ENCODE data around the gene AK4.
"Not testable (repeated sequence)": the region's sequence is repeated elsewhere in the genome, so short reads cannot be mapped to it uniquely, and the experiment has no call there.

Gene AK4

DNA sequence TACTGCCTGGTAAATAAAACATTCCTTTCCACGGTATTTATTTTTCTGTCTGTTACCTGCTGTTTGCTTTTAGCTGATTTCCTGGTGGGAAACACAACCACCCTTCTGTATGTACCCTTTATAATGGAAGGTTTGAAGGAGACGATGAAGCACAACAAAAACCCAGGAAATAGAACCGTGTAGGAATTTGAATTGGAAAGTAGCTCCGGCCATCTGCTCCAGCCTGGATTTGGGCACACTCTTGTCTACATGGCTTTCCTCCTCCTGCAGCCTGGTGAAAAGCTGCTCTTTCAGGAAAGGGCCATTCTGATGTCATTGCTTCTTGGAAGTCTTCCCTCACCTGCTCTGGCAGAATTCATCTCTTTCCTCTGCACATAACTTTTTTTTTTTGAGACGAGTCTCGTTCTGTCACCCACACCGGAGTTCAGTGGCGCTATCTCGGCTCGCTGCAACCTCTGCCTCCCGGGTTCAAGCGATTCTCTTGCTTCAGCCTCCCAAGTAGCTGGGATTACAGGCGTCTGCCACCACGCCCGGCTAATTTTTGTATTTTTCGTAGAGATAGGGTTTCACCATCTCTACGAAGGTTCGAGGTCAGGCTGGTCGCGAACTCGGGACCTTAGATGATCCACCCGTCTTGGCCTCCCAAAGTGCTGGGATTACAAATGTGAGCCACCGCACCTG, 2.7 kb downstream of the AK4 start:
- DNase-seq, result no peak

DNA sequence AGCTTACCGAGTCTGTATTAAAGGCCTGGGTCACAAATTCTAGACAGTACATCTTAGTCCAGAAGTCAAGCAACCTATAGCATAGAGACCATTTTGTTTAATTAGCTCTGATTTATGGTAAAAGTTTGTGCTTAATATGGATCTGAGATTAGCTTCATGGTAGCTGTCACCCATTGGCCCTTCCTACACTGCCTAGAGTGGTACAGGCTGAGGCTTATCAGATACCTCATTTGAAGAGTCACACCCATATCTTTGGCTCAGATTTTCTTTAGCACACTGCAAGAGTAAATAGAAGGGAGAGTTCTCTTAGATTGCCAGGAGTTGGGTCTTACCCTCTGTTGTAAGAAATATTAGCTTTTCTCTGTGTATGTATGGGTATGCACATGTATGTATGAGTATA, 3.6 kb downstream of the AK4 start:
- no peak for DNase-seq

DNA sequence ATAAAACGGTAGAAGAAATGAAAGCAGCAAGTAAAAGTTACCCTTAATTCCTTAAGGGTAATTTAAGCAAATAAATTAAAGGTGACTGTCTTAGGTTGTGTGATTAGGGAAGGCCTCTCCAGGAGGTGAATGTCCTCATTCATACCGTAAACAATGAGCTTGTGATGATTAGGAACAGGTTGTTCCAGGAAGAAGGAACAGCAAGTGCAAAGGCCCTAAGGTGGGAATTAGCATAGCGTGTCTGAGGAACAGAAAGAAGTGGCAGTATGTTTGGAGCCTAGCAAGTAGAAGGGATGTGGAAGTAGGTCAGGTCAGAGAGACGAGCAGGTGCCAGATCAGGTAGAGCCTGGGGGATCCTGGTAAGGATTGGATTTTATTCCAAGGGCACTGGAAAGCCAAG, 5.6 kb downstream of the AK4 start:
- DNase-seq, result no peak

DNA sequence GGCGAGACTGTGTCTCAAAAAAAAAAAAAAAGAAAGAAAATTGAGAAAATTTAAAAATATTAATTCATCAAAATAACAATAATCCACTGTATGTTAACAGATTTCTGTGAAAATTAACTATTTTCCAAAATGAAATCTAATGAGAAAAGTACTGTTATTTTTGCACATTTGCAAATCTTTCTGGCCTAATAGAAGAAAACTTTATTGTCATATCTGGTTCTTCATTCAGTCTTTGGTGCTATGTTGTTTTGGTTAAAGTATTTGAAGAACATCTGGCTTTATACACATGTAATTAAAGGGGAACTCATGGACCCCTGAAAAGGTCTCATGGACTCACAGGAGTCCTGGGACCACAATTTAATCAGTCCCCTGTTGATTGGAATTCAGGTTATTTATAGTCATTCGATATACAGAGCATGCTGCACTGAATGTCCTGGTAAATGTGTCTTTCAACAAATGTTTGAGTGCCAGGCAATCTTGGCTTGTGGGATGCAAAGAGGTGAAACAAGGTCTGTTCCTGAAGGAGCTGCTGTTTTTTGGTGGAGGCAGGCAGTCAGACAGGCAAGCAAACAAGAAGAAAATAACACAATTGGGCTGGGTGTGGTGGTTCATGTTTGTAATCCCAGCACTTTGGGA, 9.0 kb downstream of the AK4 start:
- DNase-seq, result no peak

DNA sequence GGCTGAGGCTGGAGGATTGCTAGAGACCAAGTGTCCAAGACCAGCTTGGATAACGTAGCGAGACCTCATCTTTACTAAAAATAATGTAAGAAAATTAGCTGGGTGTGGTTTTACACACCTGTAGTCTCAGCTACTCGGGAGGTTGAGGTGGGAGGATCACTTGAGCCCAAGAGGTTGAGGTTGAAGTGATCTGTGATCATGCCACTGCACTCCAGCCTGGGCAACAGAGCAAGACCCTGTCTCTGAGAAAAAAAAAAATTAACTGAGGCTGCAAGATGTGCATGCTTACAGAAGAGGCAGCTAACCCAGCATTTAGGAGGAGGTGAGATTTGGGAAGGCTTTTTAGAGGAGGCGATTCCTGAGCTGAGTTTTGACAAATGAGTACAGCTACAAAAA, 9.5 kb downstream of the AK4 start:
- no peak for DNase-seq

DNA sequence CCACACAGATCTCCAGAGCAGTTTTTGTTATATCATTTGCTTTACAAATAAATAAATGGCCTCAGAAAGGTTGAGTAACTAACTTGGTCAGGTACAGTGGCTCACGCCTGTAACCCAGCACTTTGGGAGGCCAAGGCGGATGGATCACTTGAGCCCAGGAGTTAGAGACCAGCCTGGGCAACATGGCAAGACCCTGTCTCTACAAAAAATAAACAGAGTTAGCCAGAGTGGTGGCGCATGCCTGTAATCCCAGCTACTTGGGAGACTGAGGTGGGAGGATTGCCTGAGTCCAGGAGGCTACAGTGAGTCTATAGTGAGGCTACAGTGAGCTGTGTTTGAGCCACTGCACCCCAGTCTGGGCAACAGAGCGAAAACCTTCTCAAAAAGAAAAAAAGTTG, 11.3 kb downstream of the AK4 start:
- not testable (repeated sequence) for DNase-seq

DNA sequence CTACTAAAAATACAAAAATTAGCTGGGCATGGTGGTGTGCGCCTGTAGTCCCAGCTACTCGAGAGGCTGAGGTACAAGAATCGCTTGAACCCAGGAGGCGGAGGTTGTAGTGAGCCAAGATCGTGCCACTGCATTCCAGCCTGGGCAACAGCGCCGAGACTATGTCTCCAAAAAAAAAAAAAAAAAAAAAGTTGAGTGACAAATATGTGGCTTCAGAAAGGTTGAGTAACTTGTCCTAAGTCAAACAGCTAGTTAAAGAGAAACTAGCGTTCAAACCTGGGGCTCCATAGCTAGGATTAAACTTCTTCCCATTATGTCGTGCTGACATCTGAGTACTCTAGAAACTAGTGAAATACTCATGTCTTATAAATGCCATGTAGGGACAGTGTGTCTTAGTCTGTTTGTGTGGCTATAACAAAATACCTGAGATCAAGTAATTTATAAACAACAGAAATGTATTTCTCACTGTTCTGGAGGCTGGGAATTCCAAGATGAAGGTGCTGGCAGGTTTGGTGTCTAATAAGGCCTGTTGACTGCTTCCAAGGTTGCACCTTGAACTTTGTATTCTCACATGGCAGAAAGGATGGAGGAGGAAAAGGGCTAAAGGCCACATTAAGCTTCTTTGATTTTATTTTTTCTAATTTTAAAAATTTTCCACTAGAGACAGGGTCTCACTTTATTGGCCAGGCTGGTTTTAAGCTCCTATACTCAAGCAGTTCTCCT, 12.0 kb downstream of the AK4 start:
- DNase-seq, result no peak

DNA sequence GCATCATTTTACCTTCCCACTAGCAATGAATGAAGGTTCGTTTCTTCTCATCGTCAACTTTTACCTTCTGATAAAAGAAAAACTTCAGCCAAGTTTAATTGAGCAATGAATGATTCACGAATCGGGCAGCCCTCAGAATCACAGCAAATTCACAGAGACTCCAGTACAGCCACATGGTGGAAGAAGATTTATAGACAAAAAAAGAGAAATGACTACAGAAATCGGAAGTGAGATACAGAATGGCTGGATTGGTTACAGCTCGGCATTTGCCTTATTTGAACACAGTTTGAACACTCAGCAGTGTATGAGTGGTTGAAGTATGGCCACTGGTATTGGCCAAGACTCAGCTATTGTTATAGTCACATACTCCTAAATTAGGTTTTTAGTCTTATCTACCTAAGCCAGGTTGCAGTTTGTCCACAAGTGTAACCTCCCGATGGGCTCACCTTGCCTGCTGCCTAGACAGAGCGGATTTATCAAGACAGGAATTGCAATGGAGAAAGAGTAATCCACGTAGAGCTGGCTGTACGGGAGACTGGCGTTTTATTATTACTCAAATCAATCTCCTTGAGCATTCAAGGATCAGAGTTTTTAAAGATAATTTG, 15.3 kb downstream of the AK4 start:
- no peak for DNase-seq

DNA sequence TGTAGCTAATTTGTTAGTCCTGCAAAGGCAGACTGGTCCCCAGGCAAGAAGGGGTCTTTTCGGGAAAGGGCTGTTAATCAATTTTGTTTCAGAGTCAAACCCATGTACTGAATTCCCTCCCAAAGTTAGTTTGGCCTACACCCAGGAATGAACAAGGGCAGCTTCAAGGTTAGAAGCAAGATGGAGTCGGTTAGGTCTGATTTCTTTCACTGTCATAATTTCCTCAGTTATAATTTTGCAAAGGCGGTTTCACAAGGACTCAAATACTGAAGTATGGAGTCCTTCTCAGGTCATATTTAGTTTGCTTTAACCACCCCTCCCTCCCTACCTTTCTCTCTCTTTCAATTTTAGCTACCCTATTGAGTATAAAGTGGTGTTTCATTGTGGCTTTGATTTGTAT, 16.1 kb downstream of the AK4 start:
- not testable (repeated sequence) for DNase-seq

DNA sequence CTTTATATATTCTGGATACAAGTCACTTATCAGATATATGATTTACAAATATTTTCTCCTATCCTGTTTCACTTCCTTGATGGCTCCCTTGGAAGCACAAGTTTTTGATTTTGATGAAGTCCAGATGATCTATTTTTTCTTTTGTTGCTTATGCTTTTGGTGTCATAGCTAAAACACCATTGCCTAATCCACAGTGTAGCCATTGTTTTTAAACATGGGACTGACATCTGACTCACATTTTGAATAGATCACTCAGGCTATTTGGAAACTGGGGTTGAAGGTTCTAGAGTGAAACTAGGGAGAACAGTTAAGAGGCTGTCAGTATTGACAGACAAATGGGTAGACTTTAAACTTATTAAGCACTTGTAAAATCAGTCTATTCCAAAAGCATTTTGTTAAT, 16.6 kb downstream of the AK4 start:
- no peak for DNase-seq

DNA sequence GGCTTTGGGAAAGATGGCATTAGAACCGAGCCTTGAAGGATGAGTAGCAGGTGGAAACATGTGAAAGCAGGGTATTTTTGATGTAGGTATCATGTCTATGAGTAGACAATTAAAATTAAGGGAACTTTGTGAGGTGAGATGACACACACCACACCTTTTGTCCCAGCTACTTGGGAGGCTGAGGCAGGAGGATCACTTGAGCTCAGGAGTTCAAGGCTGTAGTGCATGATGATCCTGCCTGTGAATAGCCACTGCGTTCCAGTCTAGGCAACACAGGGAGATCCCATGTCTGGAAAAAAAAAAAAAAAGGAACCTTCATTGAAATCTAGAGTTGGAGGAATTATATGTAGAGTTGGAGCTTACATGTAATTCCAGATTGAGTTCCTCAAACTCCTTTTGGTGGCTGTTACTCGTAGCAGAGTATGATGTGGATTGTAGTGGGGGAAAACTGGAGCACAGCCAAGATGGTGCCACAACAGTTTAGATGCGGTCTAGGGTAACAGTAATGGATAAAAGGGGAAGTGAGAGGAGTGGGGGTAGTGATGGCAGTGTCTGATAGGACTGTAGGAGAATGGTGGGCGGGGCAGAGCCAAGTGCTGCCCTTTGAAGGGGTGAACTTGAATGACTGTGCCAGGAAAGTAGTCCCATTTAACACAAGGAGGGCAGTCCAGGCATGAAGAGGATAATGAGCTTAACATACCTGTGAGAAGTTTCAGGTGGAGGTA, 17.4 kb downstream of the AK4 start:
- peak; percentile 15 to 76 for DNase-seq

DNA sequence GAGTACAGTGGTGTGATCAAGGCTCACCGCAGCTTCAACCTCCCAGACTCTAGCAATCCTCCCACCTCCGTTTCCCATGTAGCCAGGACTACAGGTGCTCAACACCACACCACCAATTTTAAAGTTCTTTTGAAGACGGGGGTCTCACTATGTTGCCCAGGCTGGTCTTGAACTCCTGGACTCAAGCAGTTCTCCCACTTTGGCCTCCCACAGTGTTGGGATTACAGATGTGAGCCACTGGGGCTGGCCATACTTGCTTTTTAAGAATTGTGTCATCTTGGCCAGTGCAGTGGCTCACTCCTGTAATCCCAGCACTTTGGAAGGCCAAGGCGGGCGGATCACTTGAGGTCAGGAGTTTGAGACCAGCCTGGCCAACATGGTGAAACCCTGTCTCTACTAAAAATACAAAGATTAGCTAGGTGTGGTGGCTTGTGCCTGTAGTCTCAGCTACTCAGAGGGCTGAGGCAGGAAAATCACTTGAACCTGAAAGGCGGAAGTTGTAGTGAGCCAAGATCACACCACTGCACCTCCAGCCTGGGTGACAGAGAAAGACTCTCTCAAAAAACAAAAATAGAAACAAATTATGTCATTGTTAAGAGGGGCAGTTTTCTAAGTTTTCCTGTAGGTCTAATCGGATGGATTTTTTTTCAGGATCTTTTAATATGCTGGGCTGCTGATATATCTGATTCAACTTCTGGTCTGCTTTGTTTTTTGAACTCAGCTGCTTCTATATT, 18.7 kb downstream of the AK4 start:
- DNase-seq, result no peak

DNA sequence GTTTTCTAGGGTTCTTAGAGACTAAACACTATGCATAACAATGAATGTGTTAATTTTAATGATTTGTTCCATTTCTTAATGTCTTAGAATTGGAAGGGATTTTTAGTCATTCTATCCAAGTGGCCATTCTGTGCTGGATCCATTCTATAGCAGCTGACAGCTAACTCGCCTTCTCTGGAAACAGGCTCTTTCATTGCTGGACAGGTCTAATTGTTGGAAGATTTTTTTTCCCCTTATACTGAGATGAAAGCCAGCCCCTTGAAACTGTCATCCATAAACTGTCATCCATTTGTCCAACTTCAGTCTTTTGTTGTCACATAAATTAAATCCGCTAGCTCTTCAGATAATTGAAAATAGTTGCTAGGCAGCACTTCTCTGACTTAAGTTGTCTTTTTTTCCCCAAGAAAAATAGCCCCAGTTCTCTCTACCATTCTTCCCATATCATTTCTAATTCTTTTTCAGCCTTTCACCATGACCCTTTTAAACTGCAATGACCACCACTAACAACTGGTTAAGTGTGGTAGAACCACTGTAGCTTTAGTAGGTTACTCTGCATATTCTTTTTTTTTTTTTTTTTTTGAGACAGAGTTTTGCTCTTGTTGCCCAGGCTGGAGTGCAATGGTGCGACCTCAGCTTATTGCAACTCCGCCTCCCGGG, 19.7 kb downstream of the AK4 start:
- no peak for DNase-seq

DNA sequence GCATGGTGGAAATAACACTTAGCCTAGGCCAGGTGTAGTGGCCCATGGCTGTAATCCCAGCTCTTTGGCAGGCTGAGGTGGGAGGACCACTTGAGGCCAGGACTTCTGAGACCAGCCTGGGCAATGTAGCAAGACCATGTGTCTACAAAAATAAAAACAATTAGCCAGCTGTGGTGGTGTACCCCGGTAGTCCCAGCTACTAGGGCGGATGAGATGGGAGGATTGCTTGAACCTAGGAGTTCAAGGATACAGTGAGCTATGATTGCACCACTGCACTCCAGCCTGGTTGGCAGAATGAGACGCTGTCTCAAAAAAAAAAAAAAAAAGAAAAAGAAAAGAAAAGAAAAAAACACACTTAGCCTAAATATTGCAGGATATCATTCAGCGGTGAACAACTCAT, 20.9 kb downstream of the AK4 start:
- no peak for DNase-seq

DNA sequence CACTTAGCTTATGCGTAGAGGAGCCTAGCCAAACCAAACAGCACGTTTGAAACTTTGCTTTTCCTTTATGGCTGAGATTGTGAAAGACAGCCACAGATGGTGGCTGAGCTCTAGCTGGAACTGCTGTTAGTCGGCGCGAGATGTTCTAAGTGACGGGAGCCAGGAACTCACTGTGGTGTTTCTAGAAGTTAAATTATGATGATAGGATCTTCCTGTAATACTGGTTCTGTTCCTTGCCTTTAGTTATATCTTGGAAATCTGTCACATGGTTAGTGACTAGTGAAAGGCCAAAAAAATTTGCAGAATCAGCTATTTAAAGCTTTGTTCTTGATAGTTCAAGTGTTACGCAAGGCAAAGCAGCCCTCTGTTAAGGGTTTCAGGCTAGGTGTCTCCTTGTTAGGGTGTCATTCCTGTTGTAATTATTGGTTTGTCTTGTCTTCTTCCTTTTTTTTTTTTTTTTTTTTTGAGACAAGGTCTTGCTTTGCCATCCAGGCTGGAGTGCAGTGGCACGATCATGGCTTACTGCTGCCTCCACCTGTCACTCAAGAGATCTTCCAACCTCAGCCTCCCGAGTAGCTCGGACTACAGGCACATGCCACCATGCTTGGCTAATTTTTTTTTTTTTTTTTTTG, 22.6 kb downstream of the AK4 start:
- DNase-seq, result no peak

DNA sequence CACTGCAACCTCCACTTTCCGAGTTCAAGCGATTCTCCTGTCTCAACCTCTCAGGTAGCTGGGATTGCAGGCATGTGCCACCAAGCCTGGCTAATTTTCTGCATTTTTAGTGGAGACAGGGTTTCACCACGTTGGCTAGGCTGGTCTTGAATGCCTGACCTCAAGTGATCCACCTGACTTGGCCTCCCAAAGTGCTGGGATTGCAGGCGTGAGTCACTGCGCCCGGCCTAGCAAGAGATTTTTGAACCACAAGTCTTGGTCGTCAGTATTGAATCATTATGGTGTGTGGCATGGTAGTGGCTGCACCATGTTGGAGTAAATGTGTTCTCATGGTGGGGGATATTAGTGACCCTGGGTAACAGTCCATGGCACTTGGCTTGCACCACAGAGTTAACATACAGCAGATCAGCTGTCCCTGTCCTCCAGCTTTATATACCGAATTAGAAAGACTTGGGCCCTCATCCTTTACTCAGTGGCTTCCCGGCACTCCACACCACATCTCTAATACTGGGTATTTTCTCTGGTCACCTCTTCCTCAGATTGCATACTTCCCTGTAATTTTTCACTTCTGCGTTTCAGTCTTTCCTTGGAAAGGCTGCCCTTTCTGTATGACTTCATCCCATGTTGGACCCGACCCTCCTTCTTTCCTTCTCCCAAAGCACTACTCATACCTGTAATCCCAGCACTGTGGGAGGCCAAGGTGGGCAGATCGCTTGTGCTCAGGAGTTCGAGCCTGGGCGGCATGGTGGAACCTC, 25.1 kb downstream of the AK4 start:
- DNase-seq, result no peak

DNA sequence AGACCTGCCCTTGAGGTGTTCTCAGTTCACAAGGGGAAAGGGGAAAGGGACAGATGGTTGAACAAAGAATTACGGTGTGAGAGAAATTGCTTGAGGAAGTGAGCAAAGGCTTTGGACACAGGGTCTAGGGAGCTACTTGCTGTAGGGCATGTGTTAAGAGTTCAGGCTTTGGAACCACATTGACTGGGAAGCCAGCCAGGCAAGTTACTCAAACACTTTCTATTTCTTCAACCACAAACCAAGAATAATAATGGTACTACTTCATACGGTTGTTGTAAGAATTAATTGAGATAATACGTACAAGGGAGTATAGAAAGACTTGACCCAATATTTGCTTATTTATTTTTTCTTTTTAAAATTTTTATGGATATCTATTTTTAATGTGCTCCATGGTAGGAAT, 26.6 kb downstream of the AK4 start:
- peak; percentile 8 to 60 for DNase-seq

DNA sequence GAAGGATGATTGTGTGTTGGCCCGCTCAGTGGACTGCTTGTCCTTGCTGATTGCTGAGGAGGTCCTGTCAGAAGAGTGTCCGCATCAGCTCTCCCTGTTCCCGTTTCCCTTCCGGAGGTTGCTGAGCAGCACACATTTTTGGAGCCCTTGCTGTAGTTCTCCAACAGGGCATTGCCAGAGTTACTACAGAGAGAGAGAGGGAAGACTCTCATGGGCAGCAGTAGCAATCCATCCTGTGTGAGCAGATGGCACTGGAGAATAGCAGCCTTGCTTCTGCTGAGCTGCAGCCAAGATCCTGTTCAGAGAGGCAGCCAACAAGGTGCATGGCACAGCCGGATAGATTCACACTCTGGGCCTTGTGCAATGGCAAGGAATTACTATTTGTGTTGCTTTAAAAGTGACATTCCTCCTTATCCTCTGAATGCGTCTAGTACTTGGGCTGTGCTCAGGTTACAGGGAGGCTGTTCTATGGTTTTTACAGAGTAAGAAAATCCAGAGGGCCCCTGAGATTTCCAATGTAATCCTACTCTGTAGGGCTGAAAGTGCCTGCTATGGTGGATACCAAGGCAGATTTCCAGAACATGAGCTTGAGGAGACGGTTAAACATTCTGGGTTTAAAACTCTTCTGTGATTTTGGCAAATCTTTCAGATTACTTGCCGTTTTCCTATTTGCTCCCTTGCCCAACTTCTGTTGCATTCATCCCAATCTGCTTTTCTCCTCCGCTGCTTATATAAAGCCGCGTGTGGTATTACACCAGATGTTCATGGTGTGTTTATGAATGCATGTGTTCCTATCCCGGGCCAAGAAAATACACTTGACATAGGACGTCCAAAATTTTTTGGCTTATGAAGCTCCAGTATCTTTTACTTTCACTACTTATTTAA, 27.4 kb downstream of the AK4 start:
- no peak for DNase-seq

DNA sequence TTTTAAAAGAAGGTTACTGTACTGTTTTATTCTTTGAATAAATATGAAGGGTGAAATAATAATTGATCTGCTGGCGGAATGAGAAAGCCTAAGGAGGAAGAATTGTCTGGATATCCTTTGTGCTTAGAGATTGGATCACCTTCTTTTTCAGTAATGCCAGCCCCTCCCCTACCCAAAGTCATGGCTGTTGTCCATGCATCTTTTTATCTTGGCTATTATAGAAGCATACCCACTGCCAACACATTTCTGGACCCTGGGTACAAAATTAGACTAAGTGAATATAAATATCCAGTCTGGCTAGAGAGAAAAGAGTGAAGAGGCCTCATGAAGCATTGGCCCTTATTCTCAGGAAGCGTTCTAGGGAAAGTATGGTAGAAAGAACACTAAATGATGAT, 28.1 kb downstream of the AK4 start:
- no peak for DNase-seq

DNA sequence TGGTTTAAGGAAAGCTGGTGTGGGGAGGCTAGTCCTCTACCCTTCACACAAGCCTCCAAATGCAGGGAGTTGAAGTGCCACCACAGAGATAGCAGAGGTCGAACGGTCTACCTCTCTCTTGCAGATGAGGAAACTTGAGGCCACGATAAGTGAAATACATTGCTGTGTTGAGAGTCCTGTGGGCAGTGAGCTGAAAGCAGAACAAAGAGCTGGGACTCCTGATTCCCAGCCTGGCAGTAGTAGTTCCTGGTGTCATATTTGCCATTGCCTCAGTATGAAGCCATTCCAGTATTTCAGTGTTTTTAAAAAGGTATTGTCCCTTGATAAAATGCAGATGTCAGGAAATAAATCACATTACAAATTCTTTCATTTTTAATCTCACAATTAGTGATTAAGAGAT, 28.6 kb downstream of the AK4 start:
- DNase-seq, result no peak
